Measurements from ENCODE around the gene TP53I3.

GRCh38 chr2:24077535-24077877, 7.1 kb downstream of the TP53I3 start:
- TF ChIP-seq CTCF (IDR thresholded peaks at IDR 0.05; ENCODE audit: insufficient read depth, low read depth, low read length) (no peak), EZH2 (IDR thresholded peaks at IDR 0.05; ENCODE audit: insufficient read depth, low read length) (no peak)
